Thyroid gland (tissue), 4 donors: Measurements from ENCODE around the gene DOK1.

Source experiments
- POLR2A ChIP-seq, 2 donors: fragments of 450-650 bp; IDR thresholded peaks; one replicate each; pipeline ENCODE4 v1.6.1; 2017; ENCODE audit warnings: antibody characterized with exemption in 2 of 2, mild to moderate bottlenecking in 2 of 2, moderate library complexity in 1 of 2
- TF ChIP-seq, protein P1 (sequence below), 6 experiments: fragments of 200-600 bp in 3 of 6; fragments of 450-650 bp in 3 of 6; sonication (generic) in 3 of 6; IDR thresholded peaks; one replicate each; pipeline ENCODE4 v1.5.1; 2016 to 2019; ENCODE audit warnings: antibody characterized with exemption in 6 of 6, mild to moderate bottlenecking in 2 of 6, inconsistent platforms in 1 of 6, moderate library complexity in 1 of 6

DNA sequence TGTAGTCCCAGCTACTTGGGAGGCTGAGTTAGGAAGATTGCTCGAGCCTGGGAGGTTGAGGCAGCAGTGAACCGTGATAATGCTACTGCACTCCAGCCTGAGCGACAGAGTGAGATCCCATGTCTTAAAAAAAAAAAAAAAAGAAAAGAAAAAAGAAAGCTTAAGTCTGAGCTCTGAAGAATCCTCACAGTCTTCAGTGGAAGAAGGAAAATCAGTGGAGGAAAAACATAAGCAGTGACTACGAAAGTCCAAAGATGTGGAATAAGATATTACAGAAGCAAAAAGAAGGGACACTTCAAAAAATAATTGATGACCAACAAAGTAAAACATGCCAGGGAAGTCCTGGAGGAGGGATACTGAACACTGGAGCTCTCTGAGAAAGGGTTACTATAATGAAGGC lies 44.2 kb upstream of the DOK1 start:
- no peak for TF ChIP-seq POLR2A (IDR thresholded peaks at IDR 0.05)
- TF ChIP-seq, protein P1, sequence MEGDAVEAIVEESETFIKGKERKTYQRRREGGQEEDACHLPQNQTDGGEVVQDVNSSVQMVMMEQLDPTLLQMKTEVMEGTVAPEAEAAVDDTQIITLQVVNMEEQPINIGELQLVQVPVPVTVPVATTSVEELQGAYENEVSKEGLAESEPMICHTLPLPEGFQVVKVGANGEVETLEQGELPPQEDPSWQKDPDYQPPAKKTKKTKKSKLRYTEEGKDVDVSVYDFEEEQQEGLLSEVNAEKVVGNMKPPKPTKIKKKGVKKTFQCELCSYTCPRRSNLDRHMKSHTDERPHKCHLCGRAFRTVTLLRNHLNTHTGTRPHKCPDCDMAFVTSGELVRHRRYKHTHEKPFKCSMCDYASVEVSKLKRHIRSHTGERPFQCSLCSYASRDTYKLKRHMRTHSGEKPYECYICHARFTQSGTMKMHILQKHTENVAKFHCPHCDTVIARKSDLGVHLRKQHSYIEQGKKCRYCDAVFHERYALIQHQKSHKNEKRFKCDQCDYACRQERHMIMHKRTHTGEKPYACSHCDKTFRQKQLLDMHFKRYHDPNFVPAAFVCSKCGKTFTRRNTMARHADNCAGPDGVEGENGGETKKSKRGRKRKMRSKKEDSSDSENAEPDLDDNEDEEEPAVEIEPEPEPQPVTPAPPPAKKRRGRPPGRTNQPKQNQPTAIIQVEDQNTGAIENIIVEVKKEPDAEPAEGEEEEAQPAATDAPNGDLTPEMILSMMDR (IDR thresholded peaks at IDR 0.05) = no peak
